ENCODE data around the gene PTPRN2.

PTPRN2 gene

DNA sequence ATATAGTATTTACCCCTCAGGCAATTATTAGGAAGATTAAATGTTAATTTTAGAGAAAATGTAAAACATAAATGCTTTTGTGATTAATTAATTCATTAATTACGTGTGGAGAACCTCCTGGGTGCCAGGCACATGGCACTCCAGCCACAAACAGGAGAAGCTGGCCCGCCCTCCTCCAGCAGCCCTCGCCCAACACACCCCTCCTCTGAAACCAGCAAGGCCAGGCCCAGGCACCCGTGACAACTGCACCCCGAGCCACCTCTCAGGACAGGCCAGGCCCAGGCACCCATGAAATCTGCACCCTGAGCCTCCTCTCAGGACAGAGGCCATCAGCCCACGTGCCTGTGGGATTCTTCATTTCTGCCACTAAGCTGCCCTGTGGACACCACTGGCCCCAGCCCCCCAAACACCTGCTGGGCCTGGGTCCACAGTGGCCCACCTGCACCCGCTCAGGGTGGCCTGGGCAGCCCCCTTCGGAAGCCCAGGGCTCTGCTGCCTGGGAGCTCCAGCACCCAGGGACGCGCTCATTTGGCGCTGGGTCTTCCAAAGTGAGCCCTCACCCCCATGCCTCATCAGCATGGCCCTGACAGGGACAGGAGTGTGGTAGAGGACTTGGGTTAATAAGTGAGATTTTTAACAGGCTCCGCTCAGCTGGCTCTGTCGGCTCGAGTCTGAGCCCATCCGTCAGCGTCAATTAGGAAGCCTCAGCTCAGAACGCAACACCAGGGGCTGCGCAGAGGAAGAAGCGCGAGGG is 768.7 kb downstream of the PTPRN2 start:
- DNase-seq (ENCODE audit: low read depth in 2 of 2): no peak

DNA sequence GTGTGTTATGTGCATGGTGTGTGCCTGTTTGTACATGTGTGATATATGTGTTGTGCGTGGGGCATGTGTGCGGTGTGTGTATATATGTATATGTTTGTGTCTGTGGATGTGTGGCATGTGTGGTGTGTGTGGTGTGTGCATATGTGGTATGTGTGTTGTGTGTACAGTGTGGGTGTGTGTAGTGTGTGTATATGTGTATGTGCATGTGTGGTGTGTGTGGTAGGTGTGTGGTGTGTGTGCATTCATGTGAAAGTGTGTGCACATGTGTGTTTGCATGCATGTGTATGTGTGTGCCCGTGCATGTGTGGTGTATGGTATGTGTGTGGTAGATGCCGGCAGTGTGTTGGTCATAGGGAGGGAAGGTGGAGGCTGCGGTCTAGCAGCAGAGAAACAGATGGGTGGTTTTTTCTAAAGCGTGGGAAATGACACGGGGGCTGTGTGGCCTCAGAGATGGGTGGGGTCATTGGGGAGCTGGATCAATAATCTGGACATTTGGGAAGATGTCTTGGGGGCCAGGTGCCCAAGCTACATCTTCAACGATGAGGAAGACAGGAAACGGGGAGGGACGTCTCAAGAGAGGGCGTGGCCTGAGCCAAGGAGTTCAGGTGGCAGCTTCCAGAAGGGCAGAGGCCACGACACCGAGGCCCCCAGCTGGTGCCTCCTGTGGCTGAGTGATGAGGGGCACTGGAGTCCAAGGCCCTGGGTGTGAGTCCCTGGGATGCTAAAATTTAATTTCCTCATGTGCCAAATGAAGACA is 769.5 kb downstream of the PTPRN2 start:
- no peak for DNase-seq (ENCODE audit: low read depth in 2 of 2)

DNA sequence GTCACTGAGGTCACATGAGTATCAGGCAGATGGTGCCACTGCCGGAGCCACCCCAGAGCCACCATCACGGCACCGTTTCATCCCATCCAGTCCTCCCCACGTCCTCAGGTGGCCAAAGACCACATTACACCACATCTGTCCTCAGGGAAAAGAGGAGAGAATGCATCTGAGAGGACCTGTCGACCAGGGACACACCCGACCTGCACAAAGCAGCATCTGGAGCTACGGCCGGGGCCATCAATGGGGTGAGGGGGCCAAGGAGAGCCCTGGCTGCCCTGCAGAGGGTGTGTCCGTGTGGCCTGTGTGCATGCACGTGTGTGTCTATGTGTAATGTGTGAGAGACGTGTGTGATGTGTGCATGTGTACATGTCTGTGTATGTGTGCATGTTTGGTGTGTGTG is 770.2 kb downstream of the PTPRN2 start:
- no peak for DNase-seq (ENCODE audit: low read depth in 2 of 2)

DNA sequence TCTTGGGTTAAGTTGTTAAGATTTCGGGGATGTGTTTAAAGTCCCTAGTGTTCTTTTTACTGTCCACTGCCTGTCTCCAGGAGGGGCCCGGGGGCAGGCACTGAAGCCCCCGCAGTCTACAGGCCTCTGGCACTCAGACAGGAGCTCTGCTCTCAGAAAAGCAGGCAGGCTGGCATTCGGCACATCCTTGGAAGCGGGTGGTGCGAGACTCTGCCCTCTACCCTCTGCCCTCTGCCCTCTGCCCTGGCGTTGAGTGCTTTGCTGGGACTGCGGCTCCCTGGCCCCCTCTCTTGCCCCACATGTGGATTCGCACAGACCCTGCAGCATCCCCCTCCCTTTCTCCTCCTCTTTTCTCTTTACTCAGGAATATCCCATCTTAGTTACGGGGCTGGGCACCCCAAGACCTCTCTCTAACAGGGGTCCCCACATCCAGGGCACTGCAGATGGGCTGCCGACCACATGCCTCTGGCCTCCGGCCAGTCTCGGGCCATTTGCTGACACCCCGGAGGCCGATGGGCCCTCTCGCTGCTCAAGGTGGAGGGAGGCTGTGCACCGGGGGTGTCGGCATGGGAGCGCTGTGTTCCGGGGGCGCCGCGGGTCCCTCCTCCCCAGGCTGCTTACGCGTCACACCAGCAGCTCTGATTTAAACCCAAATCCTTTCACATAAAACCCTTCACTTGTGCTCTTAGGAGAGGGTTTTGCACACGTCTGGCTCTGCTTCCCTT is 770.9 kb downstream of the PTPRN2 start:
- no peak for DNase-seq (ENCODE audit: low read depth in 2 of 2)

DNA sequence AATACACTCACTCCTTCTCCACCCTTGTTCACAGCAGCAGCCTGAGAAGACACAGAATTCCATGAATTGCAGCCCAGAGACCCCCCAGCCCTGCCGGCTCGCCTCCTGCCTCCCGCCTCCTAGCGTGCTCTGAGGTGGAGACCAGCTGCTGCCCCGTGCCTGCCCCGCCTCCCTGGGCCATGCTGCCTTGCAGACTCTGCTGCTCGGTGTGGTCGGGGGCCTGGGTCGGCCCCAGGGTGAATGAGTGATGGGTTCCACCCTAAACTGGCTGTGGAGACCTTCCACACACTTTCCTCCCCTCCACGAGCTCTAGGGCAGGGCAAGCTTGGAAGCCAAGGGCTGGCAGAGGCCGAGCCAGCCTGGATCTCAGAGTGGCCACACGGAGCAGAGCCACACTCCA is 771.5 kb downstream of the PTPRN2 start:
- DNase-seq (ENCODE audit: low read depth in 2 of 2): no peak

DNA sequence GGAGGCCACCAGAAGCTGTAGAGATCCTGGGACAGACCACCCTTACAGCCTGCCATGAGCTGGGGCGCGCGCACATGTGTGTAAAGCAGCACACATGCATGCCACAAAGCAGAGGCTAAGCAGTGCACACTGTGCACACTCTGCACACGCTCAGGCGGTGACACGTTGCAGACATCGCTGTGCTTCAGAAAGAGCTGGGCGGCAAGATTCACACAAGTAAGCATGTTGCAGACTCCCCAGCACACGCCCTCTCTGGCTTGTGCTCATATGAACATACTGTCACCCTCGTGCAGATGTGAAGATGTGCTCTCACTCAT is 772.0 kb downstream of the PTPRN2 start:
- no peak for DNase-seq (ENCODE audit: low read depth in 2 of 2)

DNA sequence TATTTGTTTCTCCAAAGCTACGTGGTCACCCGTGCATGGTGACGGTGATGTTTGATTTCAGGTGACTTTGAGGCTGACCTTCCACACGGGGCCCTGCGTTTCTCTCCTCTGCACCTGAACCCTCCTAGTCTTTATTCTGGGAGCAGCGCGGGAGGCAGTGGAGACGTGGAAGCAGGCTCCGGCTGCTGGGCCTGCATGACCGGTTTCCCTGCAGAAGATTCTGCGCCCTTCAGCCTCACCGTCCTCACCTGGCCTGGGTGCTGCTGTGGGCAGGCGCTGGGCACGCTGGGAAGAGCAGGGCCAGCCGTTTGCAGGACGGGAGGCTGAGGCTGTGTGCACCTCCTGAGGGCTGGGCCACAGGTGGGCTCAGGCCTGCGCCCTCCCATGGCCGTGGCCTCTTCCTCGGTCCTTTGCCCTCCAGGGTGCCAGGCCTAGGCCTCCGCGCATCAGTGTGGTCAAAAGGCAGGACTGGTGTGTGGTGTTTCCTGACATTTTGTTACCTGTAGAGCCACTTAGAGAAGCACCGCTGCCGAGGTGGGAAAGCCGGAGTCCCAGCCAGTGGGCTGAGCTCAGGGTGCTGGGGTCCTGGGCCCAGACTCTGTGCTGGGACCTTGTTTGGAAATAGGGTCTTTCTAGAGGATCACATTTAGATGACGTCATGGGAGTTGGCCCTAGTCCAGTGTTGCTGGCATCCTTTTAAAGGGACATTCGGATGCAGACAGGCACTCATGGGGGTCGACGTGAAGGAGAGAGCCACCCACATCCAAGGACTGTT is 772.5 kb downstream of the PTPRN2 start:
- no peak for DNase-seq (ENCODE audit: low read depth in 2 of 2)

DNA sequence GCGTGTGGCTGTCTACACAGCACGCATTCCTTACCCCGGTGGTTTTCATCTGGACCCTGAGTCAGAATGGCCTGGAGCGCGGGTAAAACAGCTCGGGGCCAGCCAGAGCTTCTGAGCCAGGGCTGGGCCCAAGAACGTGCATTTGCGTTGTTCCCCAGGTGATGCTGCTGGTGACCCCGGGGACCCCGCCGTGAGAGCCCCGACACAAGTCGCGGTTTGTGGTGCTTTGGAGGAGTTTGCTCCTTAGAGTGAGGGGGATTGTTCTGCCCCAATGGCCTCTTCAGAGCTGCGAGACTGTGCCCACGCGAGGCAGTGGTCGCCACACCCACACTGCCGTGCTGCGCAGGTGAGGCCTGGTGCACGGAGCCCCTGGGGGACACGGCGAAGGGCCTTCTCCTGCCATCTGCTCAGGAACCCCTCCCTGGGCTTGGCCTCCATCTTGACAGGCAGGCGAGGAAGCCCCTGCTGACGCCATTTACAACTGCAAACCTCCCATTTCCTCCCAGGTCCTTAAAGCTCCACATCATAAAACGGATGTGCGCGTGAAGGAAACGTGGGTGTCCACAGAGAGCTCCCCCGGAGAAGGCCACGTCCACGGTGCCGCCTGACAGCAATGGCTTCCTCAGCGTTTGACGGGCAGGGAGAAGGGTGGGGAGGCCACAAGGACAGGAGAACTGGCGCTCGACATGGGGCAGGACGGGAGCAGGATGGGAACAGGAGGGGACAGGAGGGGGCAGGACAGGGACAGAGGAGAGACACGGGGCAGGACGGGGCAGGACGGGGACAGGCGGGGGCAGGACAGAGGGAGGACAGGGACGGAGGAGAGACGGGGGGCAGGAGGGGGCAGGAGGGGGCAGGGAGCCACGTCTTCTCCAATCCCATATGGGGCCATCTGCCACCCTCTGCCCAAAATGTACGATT is 773.6 kb downstream of the PTPRN2 start:
- no peak for DNase-seq (ENCODE audit: low read depth in 2 of 2)

DNA sequence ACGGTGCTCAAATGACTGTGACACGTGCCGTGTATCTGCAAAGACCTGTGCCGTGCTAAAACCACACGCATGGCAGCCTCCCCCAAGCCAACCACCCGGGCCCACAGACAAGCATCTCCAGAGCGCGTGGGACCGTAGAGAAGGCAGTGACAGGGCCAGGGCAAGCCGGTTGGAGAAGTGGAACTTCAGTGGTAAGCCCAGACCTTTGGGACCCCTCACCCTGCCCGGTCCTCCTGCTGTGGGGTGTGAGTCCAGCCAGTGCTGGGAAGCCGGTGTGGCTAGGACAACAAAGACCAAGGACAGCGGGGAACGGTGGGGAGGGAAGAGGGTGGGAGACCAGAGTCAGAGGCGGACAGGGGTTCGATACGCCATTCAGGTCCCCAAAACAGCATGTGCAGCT is 774.6 kb downstream of the PTPRN2 start:
- DNase-seq (ENCODE audit: low read depth in 2 of 2): no peak

DNA sequence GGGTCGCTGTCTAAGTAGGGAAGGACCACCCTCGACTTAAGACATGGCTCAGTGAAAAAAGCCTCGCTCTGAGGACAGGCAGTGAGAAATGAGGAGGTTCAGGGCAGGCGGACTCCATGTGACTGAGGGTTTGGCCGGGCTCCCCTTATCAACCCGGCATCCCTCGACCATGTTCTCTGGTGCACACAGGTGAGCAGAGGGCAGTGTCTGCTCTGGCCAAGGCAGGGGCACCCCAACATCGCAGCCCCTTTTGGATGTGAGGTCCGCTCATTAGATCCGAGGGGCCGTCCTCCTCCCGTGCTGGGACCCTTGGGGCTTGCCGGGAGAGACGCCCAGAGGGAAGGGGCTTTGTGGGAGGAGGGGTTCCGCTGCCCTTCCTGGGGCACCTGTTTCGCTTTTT is 775.7 kb downstream of the PTPRN2 start:
- no peak for DNase-seq (ENCODE audit: low read depth in 2 of 2)

DNA sequence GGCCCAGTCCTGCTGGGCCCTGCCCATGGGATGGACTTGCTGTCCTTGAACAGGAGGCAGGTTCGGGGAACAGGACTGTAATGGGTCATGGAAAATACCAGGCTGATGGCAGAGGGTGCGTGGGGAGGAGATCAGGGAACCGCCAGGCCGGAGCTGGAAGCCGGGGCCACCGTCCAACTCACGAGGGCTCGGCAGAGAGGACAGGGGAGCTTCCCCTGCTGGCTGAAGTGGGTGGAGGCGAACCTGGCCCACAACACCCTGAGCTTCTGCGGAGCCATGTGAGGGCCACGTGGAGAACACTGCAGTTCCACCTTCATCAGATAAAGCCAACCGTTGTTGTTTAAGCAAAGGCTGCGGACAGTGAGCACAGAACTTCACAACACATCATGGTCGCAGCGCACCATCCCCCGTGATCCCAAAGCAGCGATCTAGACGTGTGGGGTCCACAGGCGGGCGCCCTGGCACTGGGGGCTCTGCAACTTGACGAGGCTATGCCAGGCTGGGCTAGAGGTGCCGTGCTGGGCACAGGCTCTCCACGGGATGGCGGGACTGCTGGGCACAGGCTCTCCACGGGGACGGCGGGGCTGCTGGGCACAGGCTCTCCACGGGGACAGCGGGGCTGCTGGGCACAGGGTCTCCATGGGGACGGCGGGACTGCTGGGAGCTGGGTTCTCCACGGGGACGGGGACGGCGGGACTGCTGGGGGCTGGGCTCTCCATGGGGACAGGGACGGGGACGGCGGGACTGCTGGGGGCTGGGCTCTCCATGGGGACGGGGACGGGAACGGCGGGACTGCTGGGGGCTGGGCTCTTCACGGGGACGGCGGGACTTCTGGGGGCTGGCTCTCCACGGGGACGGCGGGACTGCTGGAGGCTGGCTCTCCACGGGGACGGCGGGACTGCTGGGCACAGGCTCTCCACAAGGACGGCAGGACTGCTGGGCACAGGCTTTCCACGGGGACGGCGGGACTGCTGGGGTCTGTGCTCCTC is 777.5 kb downstream of the PTPRN2 start:
- DNase-seq (ENCODE audit: low read depth in 2 of 2): no peak

DNA sequence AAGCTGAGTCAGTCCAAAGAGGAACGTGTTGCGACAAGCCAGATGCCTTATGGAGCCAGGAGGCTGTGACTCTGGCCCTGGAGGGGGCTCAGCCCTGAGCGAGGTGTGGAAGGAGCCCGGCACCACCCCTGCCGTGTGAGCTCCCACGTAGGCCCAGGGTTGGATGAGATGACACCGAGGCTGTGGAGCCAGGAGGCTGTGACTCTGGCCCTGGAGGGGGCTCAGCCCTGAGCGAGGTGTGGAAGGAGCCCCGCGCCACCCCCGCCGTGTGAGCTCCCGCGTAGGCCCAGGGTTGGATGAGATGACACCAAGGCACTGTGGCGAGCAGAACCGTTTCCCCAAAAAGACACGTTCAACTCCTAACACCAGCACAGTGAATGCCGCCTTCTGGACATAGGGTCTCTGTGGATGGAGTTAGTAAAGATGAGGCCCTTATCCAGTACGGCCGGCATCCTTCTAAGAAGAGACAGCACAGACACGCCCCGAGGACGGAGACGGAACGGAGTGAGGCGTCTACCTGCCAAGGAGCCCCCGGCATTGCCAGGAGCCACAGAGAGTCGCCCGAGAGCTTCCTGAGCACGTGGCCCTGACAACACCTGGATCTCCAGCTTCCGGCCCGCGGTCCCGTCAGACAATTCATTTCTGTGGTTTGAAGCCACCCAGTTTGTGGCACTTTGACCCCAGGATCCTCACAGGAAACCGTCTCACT is 778.3 kb downstream of the PTPRN2 start:
- no peak for DNase-seq (ENCODE audit: low read depth in 2 of 2)

DNA sequence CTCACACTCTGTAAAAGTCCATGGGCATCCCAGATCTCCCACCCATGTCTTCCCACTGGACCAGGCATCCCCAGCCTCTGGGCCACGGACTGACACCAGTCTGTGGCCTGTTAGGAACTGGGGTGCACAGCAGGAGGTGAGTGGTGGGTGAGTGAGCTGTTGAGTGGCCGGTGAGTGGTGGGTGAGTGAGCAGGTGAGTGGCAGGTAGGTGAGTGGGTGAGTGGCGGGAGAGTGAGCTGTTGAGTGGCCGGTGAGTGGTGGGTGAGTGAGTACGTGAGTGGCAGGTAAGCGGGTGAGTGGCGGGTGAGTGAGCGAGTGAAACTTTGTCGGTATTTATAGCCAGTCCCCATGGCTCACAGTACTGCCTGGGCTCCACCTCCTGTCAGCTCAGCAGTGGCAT is 779.6 kb downstream of the PTPRN2 start:
- no peak for DNase-seq (ENCODE audit: low read depth in 2 of 2)

DNA sequence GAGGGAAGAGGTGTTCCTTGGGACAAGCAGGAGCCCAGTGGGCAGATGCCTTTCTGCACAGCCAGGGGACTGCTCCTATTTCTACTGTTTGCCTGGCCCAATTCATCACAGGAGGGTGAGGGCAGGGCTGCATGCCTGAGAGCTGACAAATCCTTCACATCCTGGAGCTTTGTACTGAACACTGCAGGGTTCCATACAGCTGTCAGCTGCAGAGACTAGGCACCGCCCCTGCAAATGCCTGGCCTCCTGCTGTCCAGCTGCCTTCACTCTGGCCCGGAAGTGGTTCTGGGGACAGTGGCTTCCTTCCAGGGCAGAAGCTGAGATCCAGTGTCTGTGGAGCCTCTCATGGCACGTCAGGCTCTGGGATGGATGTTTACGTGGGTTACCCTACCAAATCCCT is 780.1 kb downstream of the PTPRN2 start:
- no peak for DNase-seq (ENCODE audit: low read depth in 2 of 2)

DNA sequence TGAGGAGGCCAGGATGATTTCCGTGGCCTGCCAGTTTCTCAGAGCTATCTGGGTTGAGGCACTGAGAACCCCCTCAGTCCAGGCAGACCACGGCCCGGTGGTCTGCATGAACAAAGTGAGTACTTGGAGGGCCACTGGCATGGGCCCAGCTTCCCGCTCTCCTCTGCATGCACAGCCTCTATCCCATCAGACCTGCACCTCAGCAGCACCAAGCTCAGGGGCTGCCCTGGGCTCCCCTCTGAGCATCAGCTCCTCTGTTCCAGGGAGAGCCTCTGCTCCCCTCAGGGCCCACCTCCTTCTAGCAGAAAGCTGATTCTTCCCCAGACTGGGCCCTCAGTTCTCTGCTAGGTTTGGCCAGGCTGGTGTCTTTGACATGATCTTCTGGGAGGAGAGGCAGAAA is 780.9 kb downstream of the PTPRN2 start:
- DNase-seq (ENCODE audit: low read depth in 2 of 2): no peak

DNA sequence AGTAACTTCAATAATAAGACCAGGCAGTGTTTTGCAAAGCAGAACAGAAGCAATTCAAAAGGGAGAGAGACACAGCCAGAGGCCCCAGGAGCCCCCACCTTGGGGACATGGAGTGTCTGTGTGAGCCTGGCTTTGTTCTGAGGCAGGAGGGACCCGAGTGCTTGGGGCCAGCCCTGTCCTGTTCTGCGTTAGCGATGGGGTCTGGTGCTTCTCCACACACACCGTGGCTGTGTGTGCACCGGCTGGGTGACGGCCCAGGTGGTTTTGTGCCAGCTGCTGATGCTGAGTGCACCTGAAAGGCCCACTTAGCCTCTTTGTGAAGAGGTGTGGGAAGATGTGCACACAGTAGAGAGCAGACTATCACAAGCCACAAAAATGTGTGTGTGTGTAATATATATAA is 781.9 kb downstream of the PTPRN2 start:
- no peak for DNase-seq (ENCODE audit: low read depth in 2 of 2)

DNA sequence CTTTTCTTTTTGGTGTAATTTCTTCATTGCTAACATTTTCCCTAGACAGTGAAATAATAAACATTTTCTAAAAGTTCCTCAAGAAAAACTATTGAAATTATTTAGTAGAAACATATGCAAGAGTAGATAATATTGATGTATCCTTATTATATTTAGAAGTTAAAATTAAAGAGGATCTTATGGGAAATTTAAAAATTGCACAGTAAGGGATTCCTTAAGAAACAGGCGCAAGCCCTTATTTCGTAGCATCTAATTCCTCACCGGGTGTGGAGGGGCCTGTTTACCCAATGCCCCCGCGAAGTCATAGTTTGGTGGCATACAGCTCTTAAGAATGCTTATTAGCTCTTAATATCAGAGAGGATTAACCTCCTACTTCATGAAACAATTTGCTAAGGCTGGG is 783.7 kb downstream of the PTPRN2 start:
- no peak for DNase-seq (ENCODE audit: low read depth in 2 of 2)

DNA sequence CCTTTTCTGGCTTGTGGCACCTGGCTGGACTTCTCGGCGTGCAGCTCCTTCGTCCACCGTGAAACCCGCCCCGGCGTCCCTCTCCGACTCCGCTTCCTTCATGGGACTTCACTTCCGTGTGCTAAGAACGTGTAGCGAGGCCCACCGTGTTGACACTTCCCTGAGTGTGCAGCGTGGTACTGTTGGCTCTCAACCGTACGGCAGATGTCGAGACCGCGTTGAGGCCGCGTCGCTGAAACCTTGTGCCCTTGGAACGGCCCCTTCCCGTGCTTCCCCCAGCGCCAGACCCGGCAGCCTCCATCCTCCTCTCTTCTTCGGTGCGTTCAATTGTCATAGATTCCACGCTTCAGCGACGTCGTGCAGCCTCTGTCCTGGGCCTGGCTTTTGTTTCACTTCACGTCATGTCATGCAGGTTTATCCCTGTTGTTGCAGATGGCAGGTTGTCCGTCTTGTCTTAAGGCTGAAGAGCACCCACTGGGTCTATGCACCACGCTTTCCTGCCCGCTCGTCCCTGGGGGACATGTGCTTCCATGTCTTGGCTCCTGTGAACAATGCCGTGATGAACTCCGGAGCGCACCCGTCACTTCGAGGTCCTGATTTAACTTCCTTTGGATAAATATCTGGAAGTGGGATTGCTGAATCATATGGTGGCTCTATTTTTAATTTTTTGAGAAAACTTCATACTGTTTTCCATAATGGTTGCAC is 785.5 kb downstream of the PTPRN2 start:
- no peak for DNase-seq (ENCODE audit: low read depth in 2 of 2)

DNA sequence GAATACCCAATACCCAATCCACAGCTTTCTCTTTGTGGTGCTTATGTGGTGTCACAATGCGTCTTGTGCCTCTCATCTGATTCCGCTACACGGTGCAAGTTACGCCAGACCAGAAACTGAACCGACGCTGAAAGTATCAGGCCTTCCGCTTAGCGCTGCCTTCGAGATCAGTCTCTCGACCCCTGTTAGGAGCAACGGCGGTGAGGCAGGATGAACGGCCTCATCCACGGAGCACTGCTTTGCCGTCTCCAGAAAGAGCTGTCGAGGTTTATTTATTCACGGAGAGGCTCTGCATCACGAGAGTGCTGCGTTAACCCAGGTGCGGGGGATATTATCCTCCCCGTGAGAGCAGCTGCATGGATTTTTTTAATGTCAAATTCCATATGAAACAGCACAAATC is 786.5 kb downstream of the PTPRN2 start:
- DNase-seq (ENCODE audit: low read depth in 2 of 2): no peak

Measured in stimulated activated CD8-positive, alpha-beta memory T cell treated with anti-CD3 and anti-CD28 coated beads, Interleukin-7, amount 100 ng/mL, for 1 hour (primary cell).